Raji (cell line): Measurements from ENCODE around the gene FBXL20.

Source experiments
- POLR2A ChIP-seq: IDR thresholded peaks from 2 replicates; pipeline ENCODE4 v1.6.1; 2011; ENCODE audit warnings: low read depth, low read length, control low read depth; ENCODE audit not compliant: insufficient read depth

The FBXL20 gene

DNA sequence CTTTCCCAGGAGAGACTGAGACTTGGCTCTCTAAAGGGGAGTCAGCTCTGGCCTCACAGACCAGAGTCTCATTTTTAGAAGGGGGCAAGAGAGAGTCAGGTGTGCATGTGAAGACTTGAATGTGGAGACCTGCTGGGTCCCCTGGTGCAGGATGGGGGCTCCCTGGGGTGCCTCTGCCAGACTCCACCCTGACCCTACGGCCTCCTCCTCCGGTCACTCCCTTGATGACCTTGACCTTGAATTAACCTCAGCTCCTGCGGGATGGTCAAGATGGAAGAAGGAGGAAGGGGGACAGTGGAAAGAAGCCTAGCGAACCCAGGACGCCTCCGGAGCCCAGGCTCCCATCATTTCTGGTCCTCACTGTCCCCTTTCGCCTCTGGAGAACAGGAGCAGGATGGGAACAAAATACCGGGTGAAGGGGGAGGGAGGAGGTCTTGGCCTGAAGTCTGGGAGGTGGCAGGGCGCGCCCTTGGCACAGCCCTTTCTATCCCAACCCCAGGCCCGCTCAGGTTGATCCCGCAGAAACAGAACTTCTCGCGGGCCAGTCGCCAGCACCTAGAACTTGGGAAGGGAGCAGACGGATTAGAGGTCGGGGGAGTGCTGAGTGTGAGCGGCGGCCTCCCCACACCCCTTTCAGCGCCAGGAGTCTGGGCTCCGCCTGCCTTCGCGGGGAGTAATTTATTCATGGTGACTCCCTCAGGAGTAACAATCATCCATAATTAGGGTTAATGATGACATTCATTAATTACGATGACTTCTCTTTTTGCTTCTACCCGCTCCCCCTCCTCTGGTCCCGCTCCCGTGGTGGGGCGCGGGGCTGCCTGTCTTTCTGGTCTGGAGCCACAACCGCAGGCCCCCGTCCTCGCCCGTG is 177.3 kb downstream of the FBXL20 start:
- TF ChIP-seq POLR2A: no peak

DNA sequence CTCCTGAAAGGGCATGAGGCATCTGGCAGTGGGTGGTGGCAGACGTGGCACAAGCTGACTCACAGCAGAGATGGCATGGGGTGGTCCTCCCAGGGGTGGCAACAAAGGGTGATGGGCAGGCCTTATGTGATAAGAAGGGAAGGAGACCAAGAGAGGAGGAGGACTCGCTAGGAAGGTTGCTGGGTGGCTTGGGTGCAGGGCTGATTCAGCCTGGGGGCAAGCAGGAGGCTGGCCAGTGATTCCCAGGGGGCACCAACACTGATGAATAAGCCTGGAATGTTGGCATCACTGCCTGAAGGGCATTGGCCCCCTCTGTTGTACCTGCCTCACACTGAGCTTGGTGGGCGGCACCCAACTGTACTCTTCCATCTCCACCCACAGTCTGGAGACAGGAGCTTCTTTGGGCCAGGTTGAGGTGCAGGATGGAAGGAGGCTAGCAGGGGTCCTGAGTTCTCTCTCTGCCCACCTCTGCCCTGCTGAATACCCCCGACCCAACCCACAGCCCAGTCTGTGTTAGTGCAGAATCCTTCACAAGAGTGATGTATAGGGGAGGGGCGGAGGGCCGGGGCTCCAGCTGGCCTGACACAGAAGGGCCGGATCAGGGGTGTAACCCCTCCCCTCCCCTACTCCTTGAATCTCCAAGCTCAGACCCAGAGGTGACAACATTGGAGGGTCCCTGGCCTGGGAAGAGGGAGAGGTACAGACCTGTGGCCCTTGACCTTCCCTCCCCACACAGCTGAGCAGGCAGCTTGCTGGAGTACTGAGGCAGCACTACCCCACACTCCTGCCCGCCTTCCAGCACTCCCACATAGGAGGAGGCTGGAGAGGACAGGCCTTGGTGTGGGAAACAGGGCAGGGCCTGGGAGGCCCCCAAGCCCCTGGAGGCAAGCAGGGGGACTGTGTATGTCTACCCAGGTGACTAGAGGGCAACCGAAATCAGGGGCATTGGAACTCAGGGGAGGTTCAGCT is 178.3 kb downstream of the FBXL20 start:
- no peak for TF ChIP-seq POLR2A

- TF ChIP-seq POLR2A: no peak
These were observed 179.3 kb downstream of the FBXL20 start for GRCh38 chr17:39222151-39222550.

DNA sequence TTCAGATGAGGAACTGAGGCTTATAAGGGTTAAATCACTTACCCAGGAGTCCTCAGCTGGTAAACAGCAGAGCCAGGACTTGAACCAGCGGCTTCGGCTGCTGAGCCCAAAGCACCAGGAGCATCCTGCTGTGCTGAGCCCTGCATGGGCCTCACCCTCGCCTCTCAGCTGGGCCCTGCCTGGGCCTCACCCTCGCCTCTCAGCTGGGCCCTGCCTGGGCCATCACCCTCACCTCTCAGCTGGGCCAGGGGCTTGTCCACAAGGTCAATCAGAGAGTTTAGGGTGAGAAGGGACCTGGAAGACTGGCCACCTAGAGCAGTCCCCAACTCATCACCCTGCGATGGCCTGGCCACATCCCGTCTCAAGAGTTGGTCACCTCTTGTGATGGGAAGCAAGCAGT is 179.9 kb downstream of the FBXL20 start:
- TF ChIP-seq POLR2A: no peak

DNA sequence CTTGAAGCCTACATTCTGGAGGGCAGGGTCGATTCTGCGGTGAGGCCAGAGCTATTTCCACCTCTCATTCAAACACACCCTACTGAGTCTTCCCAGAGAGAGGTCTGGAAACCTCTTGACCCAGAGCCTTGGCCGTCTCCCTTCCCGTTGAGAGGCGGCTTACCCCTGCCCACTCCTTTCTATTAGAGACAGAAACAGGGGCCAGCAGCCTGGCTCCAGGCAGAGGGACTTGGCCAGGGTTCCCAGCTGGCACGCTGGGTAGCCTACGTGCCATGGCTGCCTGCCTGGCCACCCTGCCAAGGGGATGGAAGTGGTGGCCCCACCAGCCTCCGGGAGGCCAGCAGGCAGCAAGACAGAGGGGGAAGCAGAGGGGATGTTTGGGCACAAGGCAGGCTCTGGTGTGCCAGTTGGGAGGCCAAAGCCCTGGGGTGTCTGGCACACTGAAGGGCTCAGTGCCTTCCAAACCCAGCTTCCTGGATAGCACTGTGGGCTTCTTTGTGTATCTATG is 181.7 kb downstream of the FBXL20 start:
- TF ChIP-seq POLR2A: no peak

DNA sequence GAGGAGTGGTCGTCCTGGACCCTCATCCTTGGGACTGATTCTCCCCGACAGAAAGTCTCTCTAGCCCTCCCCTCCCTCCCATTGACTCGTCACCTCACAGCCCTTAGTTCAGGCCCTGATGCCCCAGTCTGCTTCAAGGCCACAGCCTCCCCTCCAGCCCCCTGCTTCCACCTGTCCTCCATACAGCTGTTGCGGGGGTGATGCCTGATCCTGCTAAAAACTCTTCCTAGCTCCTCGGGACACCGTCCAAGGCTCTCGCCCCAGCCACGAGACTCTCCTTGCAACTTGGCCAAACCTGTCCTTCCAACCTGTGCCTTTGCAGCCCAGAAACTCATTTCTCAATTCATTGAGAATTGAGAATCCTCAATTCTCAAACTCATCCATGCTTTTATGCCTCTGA is 182.5 kb downstream of the FBXL20 start:
- TF ChIP-seq POLR2A: no peak

DNA sequence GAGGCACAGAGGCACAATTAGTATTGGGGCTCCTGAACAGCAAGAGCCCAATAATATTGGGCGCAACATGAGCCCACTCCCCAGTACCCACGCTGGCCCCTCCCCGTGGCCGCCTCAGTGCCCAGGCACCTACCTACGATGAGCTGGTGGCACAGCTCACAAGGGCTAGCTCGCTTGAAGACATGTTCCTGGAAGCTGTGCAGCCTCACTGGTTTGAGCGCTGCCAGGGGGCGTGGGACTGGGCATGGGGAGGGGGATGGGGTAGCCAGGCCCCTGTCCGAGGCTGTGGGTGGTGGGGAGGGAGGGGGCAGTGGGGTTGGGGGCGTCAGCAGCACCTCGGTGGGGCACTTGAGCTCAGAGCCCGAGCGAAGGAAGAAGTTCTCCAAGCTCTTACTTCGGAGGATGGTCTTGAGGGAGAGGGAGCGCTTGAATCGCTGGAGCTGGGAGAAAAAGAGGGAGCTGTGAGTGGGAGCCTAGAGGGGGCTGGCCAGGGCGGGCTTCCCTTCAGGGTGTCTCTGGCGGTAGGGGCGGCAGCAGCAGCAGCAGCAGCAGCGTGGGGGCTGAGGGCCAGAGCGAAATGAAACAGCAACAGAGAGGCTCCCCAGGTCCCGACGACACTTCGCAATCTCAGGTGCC is 183.6 kb downstream of the FBXL20 start:
- TF ChIP-seq POLR2A: no peak

DNA sequence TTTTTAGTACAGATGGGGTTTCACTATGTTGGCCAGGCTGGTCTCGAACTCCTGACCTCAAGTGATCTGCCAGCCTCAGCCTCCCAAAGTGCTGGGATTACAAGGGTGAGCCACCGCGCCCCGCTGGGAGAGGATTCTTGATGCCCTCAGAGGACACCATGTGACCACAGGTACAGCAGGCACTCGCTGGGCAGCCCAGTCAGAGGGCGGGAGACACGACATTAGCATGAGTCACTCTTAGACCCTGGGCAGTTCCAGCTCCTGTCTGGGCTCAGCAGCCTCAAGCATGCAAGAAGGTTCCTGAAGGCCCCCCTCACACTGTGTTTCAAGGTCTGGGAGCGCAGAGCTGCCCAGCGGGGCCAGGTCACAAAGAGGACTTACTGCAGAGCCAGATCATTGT is 187.6 kb downstream of the FBXL20 start:
- TF ChIP-seq POLR2A: no peak

- no peak for TF ChIP-seq POLR2A
These were observed 188.5 kb downstream of the FBXL20 start for GRCh38 chr17:39212841-39213480.

DNA sequence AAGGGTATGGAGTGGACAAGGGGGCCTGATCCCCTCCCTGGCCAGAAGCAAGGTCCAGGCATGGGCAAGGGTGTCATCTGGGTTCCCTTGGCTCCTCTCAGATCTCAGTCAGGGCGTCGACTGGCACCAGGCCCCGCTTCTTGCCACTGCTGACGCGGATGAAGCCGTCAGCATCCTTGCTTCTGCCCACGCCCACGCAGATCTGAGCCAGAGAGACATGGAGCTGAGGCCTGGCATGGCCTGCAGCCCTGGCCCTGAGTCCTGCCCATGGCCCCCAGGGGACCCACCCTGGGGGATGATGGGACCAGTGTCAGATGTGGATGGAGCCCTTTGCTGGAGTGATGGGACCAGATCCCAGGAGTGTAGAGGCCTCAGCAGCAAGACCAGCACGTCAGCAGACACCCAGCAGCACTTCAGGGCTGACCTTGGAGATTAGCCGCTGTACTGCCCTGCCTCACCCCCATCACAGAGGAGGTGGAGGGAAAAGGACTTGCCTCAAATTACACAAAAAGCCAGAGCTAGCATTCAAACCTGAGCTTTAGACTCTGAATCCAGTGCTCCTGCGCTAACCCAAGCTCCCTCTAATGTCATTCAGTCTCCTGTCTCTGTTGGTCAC is 189.1 kb downstream of the FBXL20 start:
- TF ChIP-seq POLR2A: no peak

GRCh38 chr17:39210093-39210434 is 191.4 kb downstream of the FBXL20 start:
- no peak for TF ChIP-seq POLR2A

DNA sequence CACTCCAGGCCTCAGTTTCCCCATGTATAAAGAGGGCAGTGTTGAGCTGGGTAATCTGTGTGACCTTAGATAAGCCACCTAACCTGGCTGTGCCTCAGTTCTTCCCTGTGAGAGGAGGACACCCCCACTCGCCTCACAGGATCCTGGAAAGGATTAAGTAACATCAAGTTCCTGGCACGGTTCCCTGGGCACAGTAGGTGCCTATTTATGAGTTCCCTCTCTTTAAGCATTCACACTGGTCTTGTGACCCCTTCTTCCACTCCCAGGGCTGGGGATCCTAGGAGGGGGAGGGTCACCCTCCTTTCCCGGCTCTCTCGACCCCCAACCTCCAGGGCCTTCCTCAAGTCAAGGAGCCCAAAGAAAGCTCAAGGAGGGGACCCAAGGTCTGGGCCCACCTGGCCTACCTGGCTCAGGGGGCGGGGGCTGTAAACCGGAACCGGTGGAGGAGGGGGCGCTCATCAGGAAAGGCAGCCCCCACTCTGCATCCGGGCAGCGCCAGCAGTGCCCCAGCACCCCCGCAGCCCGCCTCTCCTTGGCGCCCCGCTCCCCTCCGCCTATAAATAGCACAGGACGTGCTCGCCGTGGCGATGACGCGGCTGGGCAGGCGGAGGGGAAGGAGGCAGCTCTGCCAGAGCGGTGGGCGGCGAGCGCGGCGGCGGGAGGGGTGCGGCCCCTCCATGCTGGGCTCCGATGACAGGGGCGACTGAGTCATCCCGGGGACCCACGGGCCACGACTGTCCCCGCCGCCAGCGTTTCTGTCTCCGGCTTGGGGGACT is 191.9 kb downstream of the FBXL20 start:
- no peak for TF ChIP-seq POLR2A

- peak; percentile 43 for TF ChIP-seq POLR2A
These were observed 192.5 kb downstream of the FBXL20 start for GRCh38 chr17:39208893-39209292.

GRCh38 chr17:39208136-39208535 is 193.3 kb downstream of the FBXL20 start:
- TF ChIP-seq POLR2A: no peak
